NT2/D1 (cell line): ENCODE data around the gene CCDC175.

Experiments used
- DNase-seq: peaks from one replicate; pipeline ENCODE4 v3.0.0-alpha.2; 2011; ENCODE audit warnings: low read depth, low spot score
- H3K27me3 ChIP-seq: 2 replicates; pipeline ENCODE4 v1.6.0; 2011; ENCODE audit warnings: mild to moderate bottlenecking; ENCODE audit not compliant: insufficient read length, insufficient read depth
- H3K36me3 ChIP-seq: 2 replicates; pipeline ENCODE4 v1.6.1; 2011; ENCODE audit warnings: mild to moderate bottlenecking, low read length, mixed read lengths; ENCODE audit not compliant: insufficient read depth, insufficient read length
- H3K4me1 ChIP-seq: 2 replicates; pipeline ENCODE4 v1.5.1; 2011; ENCODE audit not compliant: insufficient read depth, insufficient read length
- H3K4me3 ChIP-seq: 2 replicates; pipeline ENCODE4 v1.5.1; 2011; ENCODE audit warnings: low read depth; ENCODE audit not compliant: insufficient read length
- H3K9ac ChIP-seq: 2 replicates; pipeline ENCODE4 v1.6.0; 2011; ENCODE audit warnings: low read depth; ENCODE audit not compliant: insufficient read length
- H3K9me3 ChIP-seq: 2 replicates; pipeline ENCODE4 v1.5.1; 2011; ENCODE audit warnings: mild to moderate bottlenecking, low read length; ENCODE audit not compliant: insufficient read depth
- SUZ12 ChIP-seq: IDR thresholded peaks from 2 replicates; pipeline ENCODE4 v1.6.1; 2011; ENCODE audit not compliant: insufficient read length, insufficient read depth; ENCODE audit errors: extremely low read depth
- YY1 ChIP-seq: IDR thresholded peaks from 2 replicates; pipeline ENCODE4 v1.6.1; 2011; ENCODE audit not compliant: insufficient read length, insufficient read depth
- ZNF274 ChIP-seq: IDR thresholded peaks from 2 replicates; pipeline ENCODE4 v1.6.1; 2011; ENCODE audit warnings: mild to moderate bottlenecking, low read depth, low read length

The CCDC175 gene

GRCh38 chr14:59591641-59592370 is 15.2 kb upstream of the CCDC175 start:
- Histone ChIP-seq H3K9me3 (no peaks in the 10 kb centered on the region; the same call in 1 of the 2 replicates), H3K27me3 (no peaks in the 10 kb centered on the region), H3K4me1 (no peaks in the 10 kb centered on the region), H3K9ac (no peak overlapping the region), H3K36me3 (no peaks in the 10 kb centered on the region), H3K4me3 (no peak overlapping the region)
- no peak for DNase-seq
- TF ChIP-seq YY1 (no peak), SUZ12 (no peak), ZNF274 (no peak)

- TF ChIP-seq YY1 (no peak), ZNF274 (no peak), SUZ12 (no peak)
- Histone ChIP-seq H3K4me3 (no peak overlapping the region), H3K36me3 (no peaks in the 10 kb centered on the region), H3K4me1 (no peaks in the 10 kb centered on the region), H3K27me3 (no peaks in the 10 kb centered on the region), H3K9me3 (no peaks in the 10 kb centered on the region; the same call in 1 of the 2 replicates), H3K9ac (no peak overlapping the region)
- DNase-seq = no peak
These were observed 11.5 kb upstream of the CCDC175 start for GRCh38 chr14:59588101-59588500.

DNA sequence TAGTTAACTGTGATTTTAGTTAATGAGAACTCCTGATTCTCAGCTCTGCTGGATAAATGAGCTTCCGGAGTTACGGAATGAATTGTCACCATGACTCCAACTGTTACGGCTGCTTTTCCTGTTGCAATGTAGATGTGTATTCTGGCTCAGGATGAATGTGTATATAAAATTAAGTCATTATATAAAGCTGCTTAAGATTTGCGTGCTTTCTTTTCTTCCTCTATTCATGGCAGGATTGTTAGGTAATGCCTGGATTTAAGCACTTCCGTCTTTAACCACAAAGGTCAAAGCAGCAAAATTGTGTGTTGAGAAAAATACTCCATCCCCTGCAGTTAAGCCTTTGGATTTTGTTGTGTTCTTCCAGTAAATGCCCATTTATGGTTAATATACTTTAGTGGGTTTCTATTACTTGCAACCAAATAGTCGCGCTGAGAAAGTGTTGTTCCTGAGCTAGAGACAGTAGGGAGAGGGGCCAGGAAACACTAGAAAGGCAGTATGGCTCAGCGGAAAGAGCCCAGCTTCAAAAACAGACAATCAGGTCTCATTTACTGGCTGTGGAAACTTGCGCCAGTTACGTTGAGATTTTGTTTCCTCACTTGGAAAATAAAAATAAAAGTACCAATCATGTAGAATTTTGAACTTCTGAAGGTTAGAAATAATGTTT is 9.4 kb upstream of the CCDC175 start:
- DNase-seq = no peak
- no peaks in the 10 kb centered on the region for H3K27me3 ChIP-seq
- no peaks in the 10 kb centered on the region for H3K36me3 ChIP-seq
- H3K4me3 ChIP-seq = no peak overlapping the region
- H3K9me3 ChIP-seq = no peaks in the 10 kb centered on the region
- no peak for TF ChIP-seq ZNF274
- TF ChIP-seq SUZ12 = no peak
- no peak for TF ChIP-seq YY1
- H3K9ac ChIP-seq = no peak overlapping the region
- no peaks in the 10 kb centered on the region for H3K4me1 ChIP-seq

DNA sequence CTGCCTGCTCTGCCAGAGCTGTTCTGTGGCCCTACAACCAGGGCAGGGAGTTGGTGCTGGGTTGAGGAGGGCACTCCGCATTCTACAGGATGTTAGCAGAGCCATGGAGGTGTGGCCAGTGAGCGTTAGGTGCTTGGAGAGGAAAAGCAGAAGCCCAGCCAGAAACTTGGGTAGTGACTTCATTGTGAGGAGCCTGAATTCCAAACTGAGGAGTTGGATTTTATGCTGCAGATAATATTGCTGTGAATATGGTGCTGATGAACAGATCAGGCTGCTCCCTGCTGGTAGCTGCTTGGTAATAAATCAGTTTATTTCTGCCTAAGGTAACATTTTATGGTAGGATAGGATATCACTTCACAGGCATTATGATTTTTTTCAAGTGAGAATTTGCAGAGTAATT is 7.1 kb upstream of the CCDC175 start:
- Histone ChIP-seq H3K9ac (no peak overlapping the region), H3K4me3 (no peak overlapping the region), H3K9me3 (no peaks in the 10 kb centered on the region), H3K36me3 (no peaks in the 10 kb centered on the region), H3K27me3 (no peaks in the 10 kb centered on the region), H3K4me1 (no peaks in the 10 kb centered on the region)
- TF ChIP-seq SUZ12 (no peak), YY1 (no peak), ZNF274 (no peak)
- no peak for DNase-seq

- Histone ChIP-seq H3K4me1 (no peaks in the 10 kb centered on the region), H3K27me3 (no peaks in the 10 kb centered on the region), H3K4me3 (no peak overlapping the region), H3K9ac (no peak overlapping the region), H3K36me3 (no peaks in the 10 kb centered on the region), H3K9me3 (no peaks in the 10 kb centered on the region)
- DNase-seq = no peak
- no peak for TF ChIP-seq YY1
- TF ChIP-seq SUZ12 = no peak
- TF ChIP-seq ZNF274 = no peak
These were observed 6.4 kb upstream of the CCDC175 start for GRCh38 chr14:59582845-59583509.

DNA sequence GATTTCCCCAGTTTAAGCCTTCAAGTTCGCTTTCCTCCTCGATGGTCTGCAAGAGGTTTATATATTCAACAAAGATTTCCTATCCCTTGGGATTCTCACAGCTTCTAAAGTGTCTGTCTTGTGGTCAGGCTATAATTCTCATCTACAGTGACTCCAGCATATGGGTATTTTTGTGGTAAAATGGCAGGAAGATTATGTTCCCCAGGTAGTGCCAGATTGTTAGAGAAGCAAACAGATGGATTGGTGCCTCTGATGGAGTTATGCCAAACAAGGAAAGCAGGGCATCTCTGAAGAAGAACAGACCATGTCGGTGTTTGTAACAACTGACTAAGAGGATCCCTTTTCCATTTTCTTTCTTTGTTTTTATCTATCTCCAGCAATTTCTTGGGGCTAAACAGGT is 5.5 kb upstream of the CCDC175 start:
- DNase-seq = no peak
- Histone ChIP-seq H3K9ac (no peak overlapping the region), H3K4me3 (no peak overlapping the region), H3K4me1 (no peaks in the 10 kb centered on the region), H3K27me3 (no peaks in the 10 kb centered on the region), H3K9me3 (no peaks in the 10 kb centered on the region), H3K36me3 (no peaks in the 10 kb centered on the region)
- no peak for TF ChIP-seq SUZ12
- TF ChIP-seq ZNF274 = no peak
- no peak for TF ChIP-seq YY1

- no peaks in the 10 kb centered on the region for H3K36me3 ChIP-seq
- no peaks in the 10 kb centered on the region for H3K27me3 ChIP-seq
- no peak overlapping the region for H3K9ac ChIP-seq
- H3K4me1 ChIP-seq = no peaks in the 10 kb centered on the region
- TF ChIP-seq ZNF274 (no peak), SUZ12 (no peak), YY1 (no peak)
- no peak overlapping the region for H3K4me3 ChIP-seq
- DNase-seq = no peak
- H3K9me3 ChIP-seq = no peaks in the 10 kb centered on the region
These were observed 4.3 kb upstream of the CCDC175 start for GRCh38 chr14:59580911-59581310.
